H54 (cell line): ENCODE results near the gene ATRX.
"Not testable (repeated sequence)": the region's sequence is repeated elsewhere in the genome, so short reads cannot be mapped to it uniquely, and the experiment has no call there.

Source experiments
- DNase-seq: peaks from one replicate; pipeline ENCODE4 v3.0.0; 2011; ENCODE audit warnings: low spot score, mixed read lengths; ENCODE audit not compliant: insufficient read length
- FAIRE-seq: peaks from 3 replicates; lab custom pipeline; 2011; peaks lifted over from hg19 to GRCh38; lab: Jason Lieb, UNC
- POLR2A ChIP-seq: IDR thresholded peaks from 2 replicates; pipeline ENCODE4 v1.6.1; 2011; ENCODE audit warnings: low read depth, mild to moderate bottlenecking, low read length

The ATRX gene

DNA sequence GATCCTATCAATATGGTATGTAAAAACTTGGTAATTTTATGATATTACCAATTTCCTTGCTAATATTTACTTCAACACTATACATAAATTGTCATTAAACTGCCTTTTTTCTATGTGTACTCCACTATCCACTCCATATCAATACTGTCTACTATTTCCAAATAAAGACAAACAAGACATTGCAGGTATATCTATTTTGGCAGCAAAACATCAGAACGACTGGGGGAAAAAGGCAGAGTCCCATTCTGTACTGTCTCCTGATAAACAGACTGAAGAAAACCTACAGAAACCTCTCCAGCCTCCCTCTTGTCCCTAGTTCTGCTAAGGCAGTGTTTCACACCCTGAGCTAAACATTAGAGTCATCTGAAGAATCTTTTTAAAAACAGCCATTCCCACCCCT is 96.6 kb downstream of the ATRX start:
- TF ChIP-seq POLR2A, result no peak
- no peak for FAIRE-seq
- no peak for DNase-seq

DNA sequence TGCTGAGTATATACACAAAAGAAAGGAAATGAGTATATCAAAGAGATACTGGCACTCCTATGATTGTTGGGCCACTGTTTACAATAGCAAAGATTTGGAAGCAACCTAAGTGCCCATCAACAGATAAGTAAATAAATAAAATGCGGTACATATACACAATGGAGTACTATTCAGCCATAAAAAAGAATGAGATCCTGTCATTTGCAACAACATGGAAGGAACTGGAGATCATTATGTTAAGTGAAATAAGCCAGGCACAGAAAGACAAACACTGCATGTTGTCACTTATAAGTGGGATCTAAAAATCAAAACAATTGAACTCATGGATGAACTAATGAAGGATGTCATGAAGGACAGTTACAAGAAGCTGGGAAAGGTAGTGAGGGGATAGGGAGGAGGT is 100.3 kb downstream of the ATRX start:
- not testable (repeated sequence) for DNase-seq, FAIRE-seq

DNA sequence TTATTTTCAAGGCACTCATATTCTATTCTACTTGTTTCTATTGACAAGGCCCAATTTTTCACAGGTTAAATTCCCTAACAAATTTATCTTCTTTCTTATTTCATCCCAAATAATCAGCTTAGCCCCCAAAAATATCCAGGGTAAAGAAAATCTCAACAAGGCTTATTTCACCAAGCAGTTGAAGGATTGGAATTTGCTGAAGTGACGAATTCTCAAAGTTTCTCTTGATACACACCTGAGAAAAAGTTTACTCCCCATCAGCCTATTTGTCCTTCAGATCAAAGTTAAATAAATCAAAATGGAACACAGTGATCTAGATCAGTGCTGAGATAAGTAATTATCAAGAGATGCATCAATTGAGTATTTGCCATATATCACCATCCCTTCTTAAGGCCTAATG is 106.9 kb downstream of the ATRX start:
- FAIRE-seq (no peak), DNase-seq (no peak)
- TF ChIP-seq POLR2A, result no peak

- no peak for FAIRE-seq
- TF ChIP-seq POLR2A, result no peak
These were observed 110.0 kb downstream of the ATRX start for GRCh38 chrX:77675986-77676385.

GRCh38 chrX:77668391-77669237 is 117.4 kb downstream of the ATRX start:
- TF ChIP-seq POLR2A, result no peak
- FAIRE-seq, result peak; percentile 88
- DNase-seq, result peak; percentile 9

More at GRCh38 chrX:77675986-77676385, 110.0 kb downstream of the ATRX start:
- no peak for DNase-seq

DNA sequence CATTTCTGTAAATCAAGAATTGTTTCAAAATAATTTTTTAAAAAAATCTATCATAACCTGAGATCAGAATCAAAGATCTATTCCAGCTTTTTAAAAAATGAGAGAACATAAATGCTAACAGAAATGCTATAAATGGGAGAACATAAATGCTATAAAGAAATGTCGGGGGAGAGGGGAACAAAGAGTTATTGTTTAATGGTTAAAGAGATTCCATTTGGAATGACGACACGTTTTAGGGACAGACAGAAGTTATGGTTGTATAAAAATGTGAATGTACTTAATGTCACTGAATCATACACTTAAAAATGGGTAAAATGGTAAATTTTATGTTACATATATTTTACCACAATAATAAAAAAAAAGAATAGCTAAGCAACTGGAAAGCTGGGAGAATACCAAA is 127.1 kb downstream of the ATRX start:
- FAIRE-seq, result no peak
- TF ChIP-seq POLR2A, result no peak
- no peak for DNase-seq

GRCh38 chrX:77652095-77652494 is 133.9 kb downstream of the ATRX start:
- DNase-seq (no peak), FAIRE-seq (no peak)
- TF ChIP-seq POLR2A, result no peak

DNA sequence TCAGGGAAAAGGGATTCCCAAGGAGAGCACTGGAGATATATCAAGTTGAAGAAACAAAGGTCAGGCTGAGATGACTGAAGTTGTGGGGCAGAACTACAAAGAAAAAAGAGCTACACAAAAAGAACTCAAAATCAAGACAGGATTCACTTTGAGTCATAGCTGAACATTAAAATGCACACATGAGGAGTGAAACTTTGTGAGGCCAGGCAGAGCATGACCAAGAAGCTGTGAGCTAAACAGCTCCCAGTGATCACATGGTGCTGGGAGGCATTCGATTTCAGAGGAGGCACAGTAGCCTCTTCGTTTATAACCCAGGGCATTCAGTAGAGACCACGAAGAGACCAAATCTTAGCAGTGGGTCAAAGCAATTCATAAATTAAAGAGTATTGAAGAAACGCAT is 145.3 kb downstream of the ATRX start:
- no peak for FAIRE-seq
- DNase-seq, result no peak
- TF ChIP-seq POLR2A, result no peak

- no peak for FAIRE-seq
- DNase-seq, result no peak
- no peak for TF ChIP-seq POLR2A
These were observed 146.2 kb downstream of the ATRX start for GRCh38 chrX:77639820-77640219.

GRCh38 chrX:77638397-77638796 is 147.6 kb downstream of the ATRX start:
- TF ChIP-seq POLR2A, result no peak
- DNase-seq, result no peak
- FAIRE-seq, result no peak

DNA sequence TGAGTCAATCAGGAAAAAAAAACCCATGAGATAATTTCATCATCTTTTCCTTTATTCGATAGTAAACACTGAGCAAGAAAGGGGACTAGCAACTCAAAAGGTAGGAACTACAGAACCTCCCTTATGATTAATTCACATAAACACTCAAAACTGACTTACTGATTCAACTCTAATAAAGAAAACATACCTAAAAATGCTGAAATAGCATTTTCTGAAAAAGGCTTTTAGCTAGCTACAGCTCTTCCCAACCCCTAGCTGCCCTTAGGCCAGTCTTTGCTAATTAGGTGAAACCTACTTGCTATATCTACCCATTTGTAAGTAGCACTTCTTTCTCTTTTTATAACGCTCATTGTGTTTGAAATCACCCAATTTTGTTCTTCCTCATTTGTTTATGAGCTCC is 150.6 kb downstream of the ATRX start:
- FAIRE-seq, result no peak
- TF ChIP-seq POLR2A, result no peak
- no peak for DNase-seq

- DNase-seq (no peak), FAIRE-seq (no peak)
- TF ChIP-seq POLR2A, result no peak
These were observed 157.6 kb downstream of the ATRX start for GRCh38 chrX:77628294-77629025.

DNA sequence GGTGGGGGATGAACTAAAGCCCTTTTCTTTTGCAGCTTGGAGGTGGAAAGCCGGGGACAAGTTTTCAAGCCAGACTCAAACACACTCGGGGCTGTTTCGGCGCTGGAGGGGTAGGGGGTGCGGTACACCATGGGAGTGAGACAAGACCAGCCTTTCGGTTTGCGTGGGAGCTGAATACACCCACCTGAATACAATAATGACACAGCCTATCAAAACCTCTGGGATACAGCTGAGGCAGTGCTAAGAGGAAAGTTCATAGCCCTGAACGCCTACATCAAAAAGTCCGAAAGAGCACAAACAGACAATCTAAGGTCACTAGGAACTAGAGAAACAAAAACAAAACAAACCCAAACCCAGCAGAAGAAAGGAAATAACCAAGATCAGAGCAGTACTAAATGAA is 163.3 kb downstream of the ATRX start:
- no peak for DNase-seq
- FAIRE-seq, result no peak

DNA sequence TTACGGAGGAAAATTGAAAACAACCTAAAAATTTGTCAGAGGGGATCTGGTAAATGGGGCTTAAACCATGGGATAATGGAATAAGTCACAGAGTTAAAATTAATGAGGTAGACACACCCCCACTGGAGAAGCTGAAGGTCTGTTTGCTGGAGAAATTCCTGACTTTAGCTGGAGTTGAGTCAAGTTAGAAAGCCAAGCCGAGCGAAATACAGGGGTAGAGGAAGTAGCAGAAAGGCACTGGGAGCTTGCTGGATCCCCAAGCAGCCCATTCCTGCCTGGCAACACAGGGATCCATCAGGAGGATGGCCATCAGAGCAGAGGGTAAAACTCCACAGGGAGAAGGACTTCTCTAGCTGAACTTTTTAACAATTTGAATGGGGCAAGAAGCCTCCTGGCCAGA is 163.8 kb downstream of the ATRX start:
- DNase-seq (no peak), FAIRE-seq (no peak)
- TF ChIP-seq POLR2A, result no peak

More for the DNA sequence above, 163.3 kb downstream of the ATRX start:
- TF ChIP-seq POLR2A, result no peak

DNA sequence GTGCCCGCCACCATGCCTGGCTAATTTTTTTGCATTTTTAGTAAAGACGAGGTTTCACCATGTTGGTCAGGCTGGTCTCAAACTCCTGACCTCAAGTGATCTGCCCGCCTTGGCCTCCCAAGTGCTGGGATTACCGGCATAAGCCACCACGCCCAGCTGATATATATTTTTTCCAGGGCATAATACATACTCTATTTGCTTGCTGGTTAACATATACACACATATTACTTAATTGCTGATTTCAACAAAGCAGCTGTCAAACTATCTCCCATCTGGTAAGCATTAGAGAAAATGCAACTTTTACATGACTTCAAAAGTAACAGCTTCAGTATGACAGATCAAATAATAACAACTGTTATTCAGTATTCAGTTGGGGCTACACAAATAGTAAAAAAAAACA is 164.6 kb downstream of the ATRX start:
- not testable (repeated sequence) for FAIRE-seq, DNase-seq

DNA sequence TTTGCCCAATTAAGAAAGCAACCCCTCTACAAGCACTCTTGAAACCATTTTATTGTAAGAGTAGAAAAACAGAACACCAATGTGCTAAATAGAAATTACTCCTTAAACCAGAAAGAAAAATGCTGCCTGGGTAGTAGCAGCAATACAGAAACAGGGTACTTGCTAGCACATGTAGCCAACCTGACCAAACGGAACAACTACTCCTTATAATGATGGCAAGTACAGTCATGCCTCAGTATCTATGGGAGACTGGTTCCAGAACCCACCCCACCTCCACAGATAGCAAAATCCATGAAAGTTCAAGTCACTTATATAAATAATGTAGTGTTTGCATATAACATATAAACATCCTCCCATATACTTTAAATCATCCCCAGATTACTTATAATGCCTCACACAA is 168.8 kb downstream of the ATRX start:
- DNase-seq (no peak), FAIRE-seq (no peak)
- TF ChIP-seq POLR2A, result no peak
